A549 (cell line): ENCODE results near the gene SWAP70.

Experiments
- PBX3 ChIP-seq: IDR thresholded peaks from 2 replicates; pipeline ENCODE4 v1.6.1; 2012
- POLR2A ChIP-seq: IDR thresholded peaks from 2 replicates; pipeline ENCODE4 v1.6.1; 2012; ENCODE audit warnings: mild to moderate bottlenecking, low read length
- ZSCAN20 ChIP-seq: fragments of 250-450 bp; sonication (Bioruptor Pico); IDR thresholded peaks from 2 replicates; pipeline ENCODE4 v1.8.0; 2022; ENCODE audit warnings: mild to moderate bottlenecking, moderate library complexity

GRCh38 chr11:9720290-9720630, 56.4 kb downstream of the SWAP70 start:
- TF ChIP-seq PBX3 (no peak), POLR2A (no peak), ZSCAN20 (CRISPR knock-in tag) (no peak)
